Cerebellar cortex (tissue), 1 donor: ENCODE measurements around the gene STPG1.

Source experiments
- DNase-seq: peaks from one replicate; pipeline ENCODE4 v3.0.0-alpha.2; 2015; ENCODE audit warnings: low spot score

STPG1 gene

GRCh38 chr1:24341260-24341659, 72.3 kb downstream of the STPG1 start:
- DNase-seq = no peak

GRCh38 chr1:24340770-24341169, 72.8 kb downstream of the STPG1 start:
- DNase-seq = no peak

- no peak for DNase-seq
Measured at GRCh38 chr1:24339996-24340395, 73.6 kb downstream of the STPG1 start.

GRCh38 chr1:24338447-24338846, 75.1 kb downstream of the STPG1 start:
- no peak for DNase-seq

- DNase-seq = no peak
Measured at GRCh38 chr1:24337455-24337854, 76.1 kb downstream of the STPG1 start.

GRCh38 chr1:24336075-24336474, 77.5 kb downstream of the STPG1 start:
- DNase-seq = no peak

GRCh38 chr1:24331961-24332673, 81.5 kb downstream of the STPG1 start:
- DNase-seq = no peak

- no peak for DNase-seq
Measured at GRCh38 chr1:24329797-24330543, 83.6 kb downstream of the STPG1 start.

- no peak for DNase-seq
Measured at GRCh38 chr1:24329331-24329730, 84.3 kb downstream of the STPG1 start.

- no peak for DNase-seq
Measured at GRCh38 chr1:24327891-24328290, 85.7 kb downstream of the STPG1 start.

GRCh38 chr1:24327486-24327885, 86.1 kb downstream of the STPG1 start:
- DNase-seq = no peak

- no peak for DNase-seq
Measured at GRCh38 chr1:24325587-24326449, 87.8 kb downstream of the STPG1 start.

GRCh38 chr1:24324903-24325302, 88.7 kb downstream of the STPG1 start:
- no peak for DNase-seq

- DNase-seq = peak; percentile 15
Measured at GRCh38 chr1:24323281-24323680, 90.3 kb downstream of the STPG1 start.

GRCh38 chr1:24322470-24323177, 91.0 kb downstream of the STPG1 start:
- DNase-seq = peak; percentile 27

GRCh38 chr1:24321697-24322469, 91.7 kb downstream of the STPG1 start:
- DNase-seq = no peak

GRCh38 chr1:24321126-24321525, 92.5 kb downstream of the STPG1 start:
- no peak for DNase-seq

- no peak for DNase-seq
Measured at GRCh38 chr1:24319962-24320361, 93.6 kb downstream of the STPG1 start.

GRCh38 chr1:24319312-24319863, 94.2 kb downstream of the STPG1 start, which contains the start of gene GRHL3:
GRHL3 (plus strand) TSS chr1:24319357; CDS start chr1:24319552, 195 bp downstream.
- DNase-seq = peak; percentile 31

- no peak for DNase-seq
Measured at GRCh38 chr1:24318615-24319311, 94.8 kb downstream of the STPG1 start.
